ENCODE measurements around the gene FAM114A1.

DNA sequence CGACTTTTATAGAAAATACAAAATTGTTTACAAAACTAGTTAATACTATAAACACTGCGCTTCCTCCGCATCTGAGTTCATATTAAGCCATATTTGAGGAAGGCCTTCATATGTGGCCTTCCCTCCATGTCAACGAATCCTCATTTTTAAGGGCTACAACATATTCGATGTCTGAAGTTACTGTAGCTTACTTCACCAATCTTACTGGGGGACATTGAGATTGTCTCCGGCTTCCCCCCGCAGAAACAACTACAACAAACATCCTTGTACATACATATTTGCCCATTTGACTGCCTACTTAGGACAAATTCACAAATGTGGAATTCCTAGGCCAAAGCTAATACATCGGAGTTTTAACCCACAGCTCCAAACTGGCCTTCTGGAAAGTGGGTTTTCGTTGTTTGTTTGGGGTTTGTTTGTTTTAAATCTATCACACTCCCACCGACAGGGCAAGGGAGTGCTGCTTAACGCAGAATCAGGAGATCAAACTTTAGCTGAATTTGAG lies 581 bp upstream of the FAM114A1 start:
- TF ChIP-seq MAFK (IDR thresholded peaks at IDR 0.05; ENCODE audit: low read depth, low read length) (no peak), CEBPB (IDR thresholded peaks at IDR 0.05; ENCODE audit: low read depth, low read length) (no peak), POLR2A (IDR thresholded peaks at IDR 0.05; ENCODE audit: control extremely low read depth in 1 of 2, low read depth in 2 of 2, low read length in 2 of 2) (peak in 1 of 2 experiments; percentile 33; a peak in 1 of 3 replicates)

All from H1 (cell line).